Ovary (tissue), 3 donors: ENCODE data around the gene CAPN9.

Experiments used
- CTCF ChIP-seq, 3 donors: fragments of 450-650 bp in 2 of 3; fragments of 200-600 bp in 1 of 3; IDR thresholded peaks; one replicate each; pipeline versions ENCODE4 v1.5.1 to v1.8.0; 2016 to 2022; ENCODE audit warnings: antibody characterized with exemption in 3 of 3, mild to moderate bottlenecking in 1 of 3
- POLR2A ChIP-seq: fragments of 450-650 bp; IDR thresholded peaks from one replicate; pipeline ENCODE4 v1.6.1; 2017; ENCODE audit warnings: antibody characterized with exemption, mild to moderate bottlenecking, moderate library complexity
- donor health status: DM: no; HTN: no; CAD: no.

DNA sequence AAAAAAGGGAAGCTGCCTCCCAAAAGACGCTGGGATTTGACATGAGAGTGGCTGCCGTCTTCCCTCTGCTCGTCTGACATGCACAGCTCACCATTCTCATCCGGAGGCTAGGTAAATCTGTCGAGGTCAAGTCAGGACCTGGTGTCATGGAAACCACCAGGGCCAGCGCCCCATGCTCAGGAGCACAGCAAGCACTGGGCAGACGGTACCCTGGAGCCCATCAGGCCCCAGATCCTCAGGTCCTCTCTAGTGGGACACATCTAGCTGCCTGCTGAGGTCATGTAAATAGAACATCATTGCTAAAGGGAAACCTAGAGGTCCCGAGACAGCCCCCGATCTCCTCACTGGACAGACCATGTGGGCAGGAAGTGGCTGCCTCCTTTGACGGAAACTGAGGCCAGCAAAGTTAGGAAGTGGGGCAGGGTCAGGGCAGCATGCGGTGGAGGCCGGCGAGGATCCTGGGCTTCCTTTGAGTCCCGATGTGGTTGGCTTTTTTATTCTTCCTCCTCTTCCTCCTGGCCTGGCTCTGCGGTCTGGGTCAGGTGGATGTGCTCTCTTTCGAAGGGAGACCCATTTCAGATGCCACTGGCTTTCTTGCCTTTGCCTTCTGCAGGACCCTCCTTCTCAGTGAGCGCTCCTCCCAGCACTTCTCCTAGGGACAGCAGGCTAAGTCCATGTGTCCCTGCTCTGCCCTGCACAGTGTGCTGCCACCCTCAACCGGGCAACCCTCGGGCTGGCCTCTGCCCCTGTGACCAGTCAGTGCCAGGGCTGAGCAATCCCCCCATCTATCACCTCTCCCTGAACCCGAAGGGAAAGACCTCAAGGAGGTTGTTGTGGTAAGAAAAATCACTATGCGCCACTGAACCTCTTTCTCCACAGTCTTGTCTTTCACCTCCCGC, 39.2 kb upstream of the CAPN9 start:
- TF ChIP-seq CTCF (IDR thresholded peaks at IDR 0.05) = no peak
- no peak for TF ChIP-seq POLR2A
